GM15510 (cell line): ENCODE measurements around the gene GMDS.

Source experiments
- POLR2A ChIP-seq: IDR thresholded peaks from 3 replicates; pipeline ENCODE4 v1.6.1; 2011; ENCODE audit warnings: borderline replicate concordance; ENCODE audit not compliant: insufficient read length; ENCODE audit errors: extremely low read depth

Gene GMDS

GRCh38 chr6:1814279-1814678, 431.1 kb downstream of the GMDS start:
- TF ChIP-seq POLR2A, result no peak

- TF ChIP-seq POLR2A, result no peak
Measured at GRCh38 chr6:1812487-1812886, 432.9 kb downstream of the GMDS start.

- TF ChIP-seq POLR2A, result no peak
Measured at GRCh38 chr6:1812034-1812433, 433.4 kb downstream of the GMDS start.

GRCh38 chr6:1810880-1811279, 434.5 kb downstream of the GMDS start:
- TF ChIP-seq POLR2A, result no peak

GRCh38 chr6:1809291-1809988, 436.0 kb downstream of the GMDS start:
- TF ChIP-seq POLR2A, result no peak

- no peak for TF ChIP-seq POLR2A
Measured at GRCh38 chr6:1806935-1807334, 438.5 kb downstream of the GMDS start.

- TF ChIP-seq POLR2A, result no peak
Measured at GRCh38 chr6:1802491-1803395, 442.7 kb downstream of the GMDS start.

GRCh38 chr6:1801401-1801800, 444.0 kb downstream of the GMDS start:
- TF ChIP-seq POLR2A, result no peak

- no peak for TF ChIP-seq POLR2A
Measured at GRCh38 chr6:1800845-1801244, 444.6 kb downstream of the GMDS start.

- no peak for TF ChIP-seq POLR2A
Measured at GRCh38 chr6:1798965-1799325, 446.5 kb downstream of the GMDS start.

- no peak for TF ChIP-seq POLR2A
Measured at GRCh38 chr6:1798303-1798964, 447.0 kb downstream of the GMDS start.

GRCh38 chr6:1797801-1798200, 447.6 kb downstream of the GMDS start:
- TF ChIP-seq POLR2A, result no peak

GRCh38 chr6:1796706-1797529, 448.5 kb downstream of the GMDS start:
- TF ChIP-seq POLR2A, result no peak

- TF ChIP-seq POLR2A, result no peak
Measured at GRCh38 chr6:1795910-1796309, 449.5 kb downstream of the GMDS start.
